ENCODE measurements around the gene SRGN. TPM values are rescaled to one million over a fixed set of nuclear protein-coding genes. Genes with fewer than 3 reads are reported as not detected.

The SRGN gene
- polyA plus RNA-seq, 3 donors, result 1,724 to 3,407 (median 1,859) TPM

- Histone ChIP-seq H3K4me1 (ENCODE audit: control insufficient read depth in 1 of 2, insufficient read depth in 2 of 2, low read length in 2 of 2) (peaks cover 43 to 44% of the 10 kb centered on the region in 2 donors), H3K36me3 (replicated peaks in 1 of 2; ENCODE audit: control insufficient read depth in 1 of 2, insufficient read depth in 2 of 2, low read length in 2 of 2) (no peaks in the 10 kb centered on the region), H3K9ac (ENCODE audit: insufficient read depth, low read length, poor library complexity, severe bottlenecking) (no peak overlapping the region), H3K4me3 (replicated peaks in 1 of 3; ENCODE audit: low read depth in 2 of 3, low read length in 3 of 3) (no peak overlapping the region), H4K20me1 (ENCODE audit: insufficient read depth, low read length) (no peaks in the 10 kb centered on the region), H3K27me3 (ENCODE audit: control insufficient read depth in 2 of 2, insufficient read depth in 2 of 2, low read length in 2 of 2) (no peaks in the 10 kb centered on the region), H2AFZ (ENCODE audit: insufficient read depth, low read depth, low read length, poor library complexity, severe bottlenecking) (no peak overlapping the region), H3K27ac (ENCODE audit: low read depth in 1 of 2, low read length in 2 of 2) (no peak overlapping the region), H3K4me2 (replicated peaks; ENCODE audit: extremely low read depth, low read length, poor library complexity, severe bottlenecking) (no peak overlapping the region), H3K79me2 (ENCODE audit: insufficient read depth, low read length) (peaks cover 83% of the 10 kb centered on the region), H3K9me3 (replicated peaks in 1 of 2; ENCODE audit: control insufficient read depth in 1 of 2, insufficient read depth in 1 of 2, low read length in 2 of 2) (no peaks in the 10 kb centered on the region)
- H3K4me1 Mint-ChIP-seq, result peaks cover 46% of the 10 kb centered on the region
- intact Hi-C loops (cut with micrococcal nuclease), result loop anchor here in 1 of 2 donors (5.0 kb wide), 1 partner anchor 46 kb away; no protein-coding TSS in a partner anchor
- no peak overlapping the region for H3K4me3 Mint-ChIP-seq
- TF ChIP-seq CTCF (IDR thresholded peaks at IDR 0.05), result no peak
- H3K9me3 Mint-ChIP-seq, result no peaks in the 10 kb centered on the region
- peak overlapping the region in 1 of 7 donors; percentile 37 for H3K27ac Mint-ChIP-seq
- DNase-seq, result no peak
- WGBS (ENCODE audit: insufficient coverage), result no CpG with 5 or more reads among the region's 2 CpGs
- no peaks in the 10 kb centered on the region for H3K36me3 Mint-ChIP-seq
- H3K27me3 Mint-ChIP-seq (ENCODE audit: low read depth in 3 of 3), result peaks cover 0 to 2% (median 1%) of the 10 kb centered on the region in 3 donors
These were observed 9.6 kb upstream of the SRGN start for GRCh38 chr10:69078311-69078710.

GRCh38 chr10:69080226-69080625 is 7.7 kb upstream of the SRGN start:
- no peak overlapping the region for H3K27ac ChIP-seq (ENCODE audit: low read depth in 1 of 2, low read length in 2 of 2)
- no peaks in the 10 kb centered on the region for H3K9me3 ChIP-seq (replicated peaks in 1 of 2; ENCODE audit: control insufficient read depth in 1 of 2, insufficient read depth in 1 of 2, low read length in 2 of 2)
- DNase-seq, result peak in 1 of 3 donors; percentile 26
- H4K20me1 ChIP-seq (ENCODE audit: insufficient read depth, low read length), result no peaks in the 10 kb centered on the region
- no peak overlapping the region for H3K9ac ChIP-seq (ENCODE audit: insufficient read depth, low read length, poor library complexity, severe bottlenecking)
- H3K4me3 ChIP-seq (replicated peaks in 1 of 3; ENCODE audit: low read depth in 2 of 3, low read length in 3 of 3), result no peak overlapping the region
- no peaks in the 10 kb centered on the region for H3K36me3 Mint-ChIP-seq
- H3K9me3 Mint-ChIP-seq, result no peaks in the 10 kb centered on the region
- H3K27ac Mint-ChIP-seq, result peak overlapping the region in 5 of 7 donors; percentile 6 to 68 (median 34)
- peaks cover 40% of the 10 kb centered on the region in 2 donors for H3K4me1 ChIP-seq (ENCODE audit: control insufficient read depth in 1 of 2, insufficient read depth in 2 of 2, low read length in 2 of 2)
- H3K4me1 Mint-ChIP-seq, result peaks cover 44% of the 10 kb centered on the region
- intact Hi-C loops (cut with micrococcal nuclease), result no loop called here
- no peaks in the 10 kb centered on the region for H3K27me3 ChIP-seq (ENCODE audit: control insufficient read depth in 2 of 2, insufficient read depth in 2 of 2, low read length in 2 of 2)
- peaks cover 0 to 2% (median 0%) of the 10 kb centered on the region in 3 donors for H3K27me3 Mint-ChIP-seq (ENCODE audit: low read depth in 3 of 3)
- H3K4me2 ChIP-seq (replicated peaks; ENCODE audit: extremely low read depth, low read length, poor library complexity, severe bottlenecking), result no peak overlapping the region
- H3K79me2 ChIP-seq (ENCODE audit: insufficient read depth, low read length), result peaks cover 93% of the 10 kb centered on the region
- H3K4me3 Mint-ChIP-seq, result no peak overlapping the region
- H3K36me3 ChIP-seq (replicated peaks in 1 of 2; ENCODE audit: control insufficient read depth in 1 of 2, insufficient read depth in 2 of 2, low read length in 2 of 2), result no peaks in the 10 kb centered on the region
- TF ChIP-seq CTCF (IDR thresholded peaks at IDR 0.05), result no peak
- 0% methylated on average over 1 of the region's 4 CpGs for WGBS (ENCODE audit: insufficient coverage)
- H2AFZ ChIP-seq (ENCODE audit: insufficient read depth, low read depth, low read length, poor library complexity, severe bottlenecking), result no peak overlapping the region

Measured in CD14-positive monocyte (primary cell).